Gastrocnemius medialis (tissue), 4 donors: ENCODE measurements around the gene STXBP4.

Experiments used
- POLR2A ChIP-seq, 2 donors: fragments of 450-650 bp; IDR thresholded peaks; one replicate each; pipeline ENCODE4 v1.6.1; 2017; ENCODE audit warnings: antibody characterized with exemption in 2 of 2, mild to moderate bottlenecking in 2 of 2, moderate library complexity in 2 of 2
- TF ChIP-seq, protein P1 (sequence below), 5 experiments: fragments of 450-650 bp in 3 of 5; fragments of 200-600 bp in 2 of 5; sonication (generic) in 2 of 5; IDR thresholded peaks in 4 of 5; conservative IDR thresholded peaks in 1 of 5; 1 replicate in 4 of 5; 2 replicates in 1 of 5; pipeline ENCODE4 v1.5.1; 2016 to 2019; ENCODE audit warnings: antibody characterized with exemption in 5 of 5, mild to moderate bottlenecking in 3 of 5, moderate library complexity in 3 of 5

DNA sequence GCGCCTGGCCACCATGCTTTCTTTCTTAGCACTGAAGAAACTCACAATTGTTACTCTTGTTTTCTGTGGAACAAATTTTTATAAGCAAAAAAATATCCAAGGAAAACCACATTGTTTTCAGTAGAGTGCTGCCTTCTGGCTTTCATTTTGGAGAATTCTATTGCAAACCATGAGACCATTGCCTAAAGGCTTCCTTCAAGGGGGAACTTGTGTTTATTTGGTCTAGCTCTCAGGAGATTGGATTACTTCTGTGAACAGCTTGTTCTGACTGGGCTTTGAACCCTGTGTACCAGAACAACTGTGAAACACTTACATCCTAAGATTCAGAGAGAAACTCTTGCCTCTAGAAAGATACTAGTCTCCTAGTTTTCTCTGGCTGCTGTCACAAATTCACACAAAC lies 35.9 kb upstream of the STXBP4 start:
- TF ChIP-seq, protein P1, sequence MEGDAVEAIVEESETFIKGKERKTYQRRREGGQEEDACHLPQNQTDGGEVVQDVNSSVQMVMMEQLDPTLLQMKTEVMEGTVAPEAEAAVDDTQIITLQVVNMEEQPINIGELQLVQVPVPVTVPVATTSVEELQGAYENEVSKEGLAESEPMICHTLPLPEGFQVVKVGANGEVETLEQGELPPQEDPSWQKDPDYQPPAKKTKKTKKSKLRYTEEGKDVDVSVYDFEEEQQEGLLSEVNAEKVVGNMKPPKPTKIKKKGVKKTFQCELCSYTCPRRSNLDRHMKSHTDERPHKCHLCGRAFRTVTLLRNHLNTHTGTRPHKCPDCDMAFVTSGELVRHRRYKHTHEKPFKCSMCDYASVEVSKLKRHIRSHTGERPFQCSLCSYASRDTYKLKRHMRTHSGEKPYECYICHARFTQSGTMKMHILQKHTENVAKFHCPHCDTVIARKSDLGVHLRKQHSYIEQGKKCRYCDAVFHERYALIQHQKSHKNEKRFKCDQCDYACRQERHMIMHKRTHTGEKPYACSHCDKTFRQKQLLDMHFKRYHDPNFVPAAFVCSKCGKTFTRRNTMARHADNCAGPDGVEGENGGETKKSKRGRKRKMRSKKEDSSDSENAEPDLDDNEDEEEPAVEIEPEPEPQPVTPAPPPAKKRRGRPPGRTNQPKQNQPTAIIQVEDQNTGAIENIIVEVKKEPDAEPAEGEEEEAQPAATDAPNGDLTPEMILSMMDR (IDR thresholded peaks at IDR 0.05 in 4 of 5, conservative IDR thresholded peaks at IDR 0.05 in 1 of 5), result no peak
- TF ChIP-seq POLR2A (IDR thresholded peaks at IDR 0.05), result no peak
